Fibroblast of skin of back (primary cell): ENCODE measurements around the gene SEMA3D.

ENCODE experiments used
- DNase-seq: peaks from one replicate; pipeline ENCODE4 v3.0.0-alpha.2; 2013

SEMA3D gene

GRCh38 chr7:84981055-84981976 is 205.5 kb downstream of the SEMA3D start:
- DNase-seq = no peak

- peak; percentile 43 for DNase-seq
Measured at GRCh38 chr7:84975586-84976185, 211.2 kb downstream of the SEMA3D start.

- DNase-seq = no peak
Measured at GRCh38 chr7:84971360-84971759, 215.5 kb downstream of the SEMA3D start.

GRCh38 chr7:84970670-84971069 is 216.2 kb downstream of the SEMA3D start:
- no peak for DNase-seq

- no peak for DNase-seq
Measured at GRCh38 chr7:84953234-84953633, 233.6 kb downstream of the SEMA3D start.

- peak; percentile 23 for DNase-seq
Measured at GRCh38 chr7:84950836-84951235, 236.0 kb downstream of the SEMA3D start.

GRCh38 chr7:84949501-84949900 is 237.4 kb downstream of the SEMA3D start:
- no peak for DNase-seq

GRCh38 chr7:84949067-84949466 is 237.8 kb downstream of the SEMA3D start:
- no peak for DNase-seq

- peak; percentile 33 for DNase-seq
Measured at GRCh38 chr7:84948634-84949033, 238.2 kb downstream of the SEMA3D start.

- DNase-seq = no peak
Measured at GRCh38 chr7:84946549-84946948, 240.3 kb downstream of the SEMA3D start.
